Tibial nerve (tissue), 3 donors: Measurements from ENCODE around the gene SLX4IP.

Experiments used
- CTCF ChIP-seq, 5 experiments: fragments of 200-600 bp in 3 of 5; fragments of 450-650 bp in 2 of 5; sonication (generic) in 3 of 5; IDR thresholded peaks; one replicate each; pipeline ENCODE4 v1.5.1; 2016 to 2019; ENCODE audit warnings: antibody characterized with exemption in 5 of 5, mild to moderate bottlenecking in 3 of 5, moderate library complexity in 2 of 5
- POLR2A ChIP-seq, 2 donors: fragments of 450-650 bp; IDR thresholded peaks; one replicate each; pipeline ENCODE4 v1.6.1; 2017; ENCODE audit warnings: antibody characterized with exemption in 2 of 2, mild to moderate bottlenecking in 2 of 2, moderate library complexity in 2 of 2

DNA sequence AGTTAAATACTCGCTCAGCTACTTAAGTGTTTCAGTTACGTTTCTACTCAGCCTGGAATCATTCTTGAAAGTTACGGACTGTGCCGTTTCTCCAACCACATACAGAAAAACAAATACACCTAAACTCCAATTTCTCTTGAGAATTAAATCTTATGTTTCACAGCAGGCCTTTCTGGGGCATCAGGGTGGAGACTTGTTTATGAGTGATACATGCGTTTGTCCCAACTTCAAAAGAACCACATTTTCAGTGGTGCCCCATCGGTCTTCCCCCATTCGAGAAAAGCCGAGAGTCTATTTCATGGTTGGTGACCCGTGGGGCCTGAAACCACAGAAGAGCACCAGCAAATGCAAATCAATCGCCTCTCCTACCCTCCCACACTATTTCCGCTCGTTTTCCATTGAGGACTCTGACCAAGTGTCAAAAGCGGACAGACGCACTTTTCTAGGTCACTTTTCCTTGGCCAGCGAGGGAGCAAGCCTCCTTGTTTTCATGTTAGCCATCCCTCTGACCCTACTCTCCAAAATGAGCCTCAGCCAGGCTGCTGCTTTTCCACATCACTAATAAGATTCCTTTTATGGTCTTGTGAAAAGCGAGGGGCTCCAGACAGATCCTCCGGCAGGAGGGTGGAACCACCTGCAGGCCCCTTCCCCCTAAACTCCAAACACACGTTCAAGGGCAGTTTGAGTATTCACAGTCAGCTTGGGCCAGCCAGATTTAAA, 235.6 kb downstream of the SLX4IP start:
- TF ChIP-seq CTCF (IDR thresholded peaks at IDR 0.05) (no peak), POLR2A (IDR thresholded peaks at IDR 0.05) (no peak)
